Middle frontal gyrus (tissue), 1 donor: ENCODE results near the gene SH3BP5.

Experiments
- DNase-seq: peaks from one replicate; pipeline ENCODE4 v3.0.0-alpha.2; 2015; ENCODE audit warnings: low spot score; ENCODE audit errors: extremely low spot score

The SH3BP5 gene

GRCh38 chr3:15255215-15255614 lies 77.2 kb downstream of the SH3BP5 start:
- no peak for DNase-seq

- DNase-seq, result no peak
These were observed 79.2 kb downstream of the SH3BP5 start for GRCh38 chr3:15253023-15253697.

- DNase-seq, result no peak
These were observed 86.2 kb downstream of the SH3BP5 start for GRCh38 chr3:15246186-15246585.

GRCh38 chr3:15243822-15244482 lies 88.4 kb downstream of the SH3BP5 start:
- DNase-seq, result no peak

GRCh38 chr3:15241341-15241740 lies 91.0 kb downstream of the SH3BP5 start:
- no peak for DNase-seq

- DNase-seq, result no peak
These were observed 103.1 kb downstream of the SH3BP5 start for GRCh38 chr3:15229262-15229661.

- no peak for DNase-seq
These were observed 104.2 kb downstream of the SH3BP5 start for GRCh38 chr3:15228147-15228546.

- no peak for DNase-seq
These were observed 108.5 kb downstream of the SH3BP5 start for GRCh38 chr3:15223685-15224572.

- no peak for DNase-seq
These were observed 110.7 kb downstream of the SH3BP5 start for GRCh38 chr3:15221574-15222217.

GRCh38 chr3:15220661-15221060 lies 111.7 kb downstream of the SH3BP5 start:
- no peak for DNase-seq

- DNase-seq, result no peak
These were observed 112.3 kb downstream of the SH3BP5 start for GRCh38 chr3:15220056-15220455.

GRCh38 chr3:15218689-15219088 lies 113.7 kb downstream of the SH3BP5 start:
- no peak for DNase-seq

GRCh38 chr3:15217841-15218267 lies 114.5 kb downstream of the SH3BP5 start:
- no peak for DNase-seq

- DNase-seq, result no peak
These were observed 115.2 kb downstream of the SH3BP5 start for GRCh38 chr3:15217011-15217671.

- DNase-seq, result no peak
These were observed 115.9 kb downstream of the SH3BP5 start for GRCh38 chr3:15216501-15216900.

- no peak for DNase-seq
These were observed 116.4 kb downstream of the SH3BP5 start for GRCh38 chr3:15215996-15216395.

- DNase-seq, result no peak
These were observed 117.6 kb downstream of the SH3BP5 start for GRCh38 chr3:15214758-15215157.

- no peak for DNase-seq
These were observed 120.4 kb downstream of the SH3BP5 start for GRCh38 chr3:15211937-15212336.

- DNase-seq, result no peak
These were observed 124.4 kb downstream of the SH3BP5 start for GRCh38 chr3:15207836-15208504.
